HEK293 (cell line): ENCODE measurements around the gene OR6K3.

Experiments used
- CTCF ChIA-PET: fragments of 350-600 bp; formaldehyde crosslinking; extraction: SDS; loops from one replicate; lab custom pipeline; 2021; ENCODE audit warnings: antibody characterized with exemption; lab: Yijun Ruan, JAX
- POLR2A ChIA-PET: fragments of 300-600 bp; formaldehyde crosslinking; extraction: SDS; loops from one replicate; lab custom pipeline; 2020; ENCODE audit warnings: antibody characterized with exemption, inconsistent platforms; lab: Yijun Ruan, JAX
- H3K27ac ChIP-seq: fragments of 200-500 bp; sonication (Bioruptor generic); 2 replicates; pipeline ENCODE4 v1.5.1; 2014; ENCODE audit warnings: low read depth, low read length, control low read depth, inconsistent platforms; ENCODE audit errors: extremely low read depth
- H3K36me3 ChIP-seq, 2 experiments: fragments of 200-500 bp in 1 of 2; sonication (Bioruptor generic) in 1 of 2; 1 replicate in 1 of 2; 2 replicates in 1 of 2; pipeline ENCODE4 v1.5.1; 2014 to 2017; ENCODE audit warnings: inconsistent platforms in 2 of 2, low read length in 2 of 2; ENCODE audit not compliant: control insufficient read depth in 2 of 2, insufficient read depth in 1 of 2
- H3K4me1 ChIP-seq: fragments of 200-500 bp; sonication (Bioruptor generic); 2 replicates; pipeline ENCODE4 v1.5.1; 2014; ENCODE audit warnings: mild to moderate bottlenecking, low read length, inconsistent platforms; ENCODE audit not compliant: control insufficient read depth, insufficient read depth
- H3K4me3 ChIP-seq: 2 replicates; pipeline ENCODE4 v1.5.1; 2011; ENCODE audit warnings: low read depth, mild to moderate bottlenecking, control low read depth, low read length, moderate library complexity
- H3K9me3 ChIP-seq: fragments of 200-500 bp; sonication (Bioruptor generic); 2 replicates; pipeline ENCODE4 v1.5.1; 2014; ENCODE audit warnings: low read depth, low read length, inconsistent platforms; ENCODE audit not compliant: control insufficient read depth, insufficient read depth
- EGR2 ChIP-seq: fragments of 450-650 bp; formaldehyde crosslinking; IDR thresholded peaks from 2 replicates; pipeline ENCODE4 v1.5.1; 2016; ENCODE audit warnings: low read depth, missing biosample characterization, missing genetic modification characterization
- HOXA7 ChIP-seq: sonication (generic); formaldehyde crosslinking; IDR thresholded peaks from 2 replicates; pipeline ENCODE4 v1.8.1; 2022; ENCODE audit warnings: missing genetic modification reagents, borderline replicate concordance
- MEIS1 ChIP-seq: sonication (generic); formaldehyde crosslinking; IDR thresholded peaks from 2 replicates; pipeline ENCODE4 v1.8.1; 2022; ENCODE audit warnings: missing genetic modification reagents, mild to moderate bottlenecking, borderline replicate concordance
- SP3 ChIP-seq: fragments of 450-650 bp; formaldehyde crosslinking; IDR thresholded peaks from 2 replicates; pipeline ENCODE4 v1.5.1; 2016; ENCODE audit warnings: missing biosample characterization, missing genetic modification characterization
- TSHZ1 ChIP-seq: fragments of 450-650 bp; formaldehyde crosslinking; IDR thresholded peaks from 2 replicates; pipeline ENCODE4 v1.5.1; 2016; ENCODE audit warnings: missing biosample characterization, missing genetic modification characterization, borderline replicate concordance
- WT1 ChIP-seq: fragments of 450-650 bp; formaldehyde crosslinking; IDR thresholded peaks from 2 replicates; pipeline ENCODE4 v1.5.1; 2016; ENCODE audit warnings: missing biosample characterization, missing genetic modification characterization
- ZBTB10 ChIP-seq: fragments of 450-650 bp; formaldehyde crosslinking; IDR thresholded peaks from 2 replicates; pipeline ENCODE4 v1.5.1; 2016; ENCODE audit warnings: missing biosample characterization, missing genetic modification characterization
- ZNF175 ChIP-seq: fragments of 450-650 bp; formaldehyde crosslinking; IDR thresholded peaks from 2 replicates; pipeline ENCODE4 v1.5.1; 2016; ENCODE audit warnings: missing biosample characterization, missing genetic modification characterization
- ZNF341 ChIP-seq: fragments of 450-650 bp; formaldehyde crosslinking; IDR thresholded peaks from 2 replicates; pipeline ENCODE4; 2016; ENCODE audit warnings: low read depth, missing biosample characterization, missing genetic modification characterization
- ZNF416 ChIP-seq: fragments of 450-650 bp; formaldehyde crosslinking; IDR thresholded peaks from 2 replicates; pipeline ENCODE4 v1.5.1; 2016; ENCODE audit warnings: missing biosample characterization, missing genetic modification characterization
- ZNF510 ChIP-seq: fragments of 450-650 bp; formaldehyde crosslinking; IDR thresholded peaks from 2 replicates; pipeline ENCODE4 v1.5.1; 2018; ENCODE audit warnings: mild to moderate bottlenecking, missing genetic modification characterization, missing biosample characterization; ENCODE audit not compliant: insufficient replicate concordance
- ZNF623 ChIP-seq: fragments of 450-650 bp; formaldehyde crosslinking; IDR thresholded peaks from 2 replicates; pipeline ENCODE4 v1.5.1; 2016; ENCODE audit warnings: missing biosample characterization, missing genetic modification characterization
- ZNF626 ChIP-seq: fragments of 450-650 bp; sonication (Bioruptor Pico); formaldehyde crosslinking; IDR thresholded peaks from 2 replicates; pipeline ENCODE4 v1.5.1; 2018; ENCODE audit warnings: missing biosample characterization, missing genetic modification characterization, inconsistent platforms
- ZNF629 ChIP-seq: fragments of 450-650 bp; formaldehyde crosslinking; IDR thresholded peaks from 2 replicates; pipeline ENCODE4 v1.5.1; 2017; ENCODE audit warnings: missing biosample characterization, missing genetic modification characterization
- ZNF658 ChIP-seq: fragments of 450-650 bp; formaldehyde crosslinking; IDR thresholded peaks from 2 replicates; pipeline ENCODE4; 2016; ENCODE audit warnings: missing biosample characterization, missing genetic modification characterization
- ZSCAN5A ChIP-seq: fragments of 450-650 bp; formaldehyde crosslinking; IDR thresholded peaks from 2 replicates; pipeline ENCODE4 v1.5.1; 2016; ENCODE audit warnings: missing biosample characterization, missing genetic modification characterization

Gene OR6K3

GRCh38 chr1:158685085-158685484 is 35.4 kb downstream of the OR6K3 start (continued):
- no peak for TF ChIP-seq WT1
- TF ChIP-seq ZNF629 (tag by site-specific recombination), result no peak

- TF ChIP-seq ZBTB10 (no peak), ZNF510 (no peak), ZNF341 (tag by site-specific recombination) (no peak), ZSCAN5A (tag by site-specific recombination) (no peak), ZNF626 (tag by site-specific recombination) (no peak), ZNF658 (no peak), TSHZ1 (tag by site-specific recombination) (no peak)
- H3K4me3 ChIP-seq, result no peak overlapping the region
- POLR2A ChIA-PET, result no interaction called here
These were observed 38.9 kb downstream of the OR6K3 start for GRCh38 chr1:158681606-158682005.

GRCh38 chr1:158679289-158679688 is 41.2 kb downstream of the OR6K3 start:
- no peaks in the 10 kb centered on the region for H3K36me3 ChIP-seq
- H3K27ac ChIP-seq, result no peak overlapping the region
- ChIA-PET POLR2A (no interaction called here), CTCF (no interaction called here)
- H3K9me3 ChIP-seq, result no peaks in the 10 kb centered on the region
- no peak for TF ChIP-seq EGR2 (tag by site-specific recombination)
- TF ChIP-seq SP3 (tag by site-specific recombination), result no peak
- TF ChIP-seq MEIS1, result no peak
- no peak for TF ChIP-seq ZNF416 (tag by site-specific recombination)
- TF ChIP-seq HOXA7 (CRISPR knock-in tag), result no peak
- no peak for TF ChIP-seq ZNF623 (tag by site-specific recombination)
- no peak for TF ChIP-seq ZNF175 (tag by site-specific recombination)
- H3K4me1 ChIP-seq, result no peaks in the 10 kb centered on the region
- no peak overlapping the region for H3K4me3 ChIP-seq

More at GRCh38 chr1:158681606-158682005, 38.9 kb downstream of the OR6K3 start:
- H3K9me3 ChIP-seq, result no peaks in the 10 kb centered on the region
- H3K4me1 ChIP-seq, result no peaks in the 10 kb centered on the region
- no peak overlapping the region for H3K27ac ChIP-seq
- CTCF ChIA-PET, result no interaction called here
- H3K36me3 ChIP-seq, result no peaks in the 10 kb centered on the region
